Measurements from ENCODE around the gene KCNJ11.

Gene KCNJ11

GRCh38 chr11:17418444-17419081, 30.1 kb upstream of the KCNJ11 start:
- no peak overlapping the region for H3K9ac ChIP-seq (ENCODE audit: low read length)
- H3K4me3 ChIP-seq (ENCODE audit: low read length) = no peak overlapping the region
- H3K4me1 ChIP-seq (ENCODE audit: control insufficient read depth, low read depth, low read length) = peaks cover 2% of the 10 kb centered on the region
- no peaks in the 10 kb centered on the region for H3K36me3 ChIP-seq (ENCODE audit: control insufficient read depth, low read depth, low read length)
- no peaks in the 10 kb centered on the region for H3K27me3 ChIP-seq (ENCODE audit: control insufficient read depth, insufficient read depth, low read length)
- H3K9me3 ChIP-seq (ENCODE audit: control insufficient read depth, low read depth, low read length) = no peaks in the 10 kb centered on the region
- H3K27ac ChIP-seq (ENCODE audit: low read length) = no peak overlapping the region

- Histone ChIP-seq H3K27me3 (ENCODE audit: control insufficient read depth, insufficient read depth, low read length) (no peaks in the 10 kb centered on the region), H3K9me3 (ENCODE audit: control insufficient read depth, low read depth, low read length) (no peaks in the 10 kb centered on the region), H3K36me3 (ENCODE audit: control insufficient read depth, low read depth, low read length) (no peaks in the 10 kb centered on the region), H3K4me3 (ENCODE audit: low read length) (no peak overlapping the region), H3K9ac (ENCODE audit: low read length) (no peak overlapping the region), H3K4me1 (ENCODE audit: control insufficient read depth, low read depth, low read length) (peaks cover 8% of the 10 kb centered on the region), H3K27ac (ENCODE audit: low read length) (no peak overlapping the region)
These were observed 28.0 kb upstream of the KCNJ11 start for GRCh38 chr11:17416492-17416891.

GRCh38 chr11:17415523-17416104, 27.2 kb upstream of the KCNJ11 start:
- H3K4me1 ChIP-seq (ENCODE audit: control insufficient read depth, low read depth, low read length) = peaks cover 6% of the 10 kb centered on the region
- H3K27me3 ChIP-seq (ENCODE audit: control insufficient read depth, insufficient read depth, low read length) = no peaks in the 10 kb centered on the region
- H3K9ac ChIP-seq (ENCODE audit: low read length) = no peak overlapping the region
- H3K27ac ChIP-seq (ENCODE audit: low read length) = no peak overlapping the region
- H3K36me3 ChIP-seq (ENCODE audit: control insufficient read depth, low read depth, low read length) = no peaks in the 10 kb centered on the region
- H3K4me3 ChIP-seq (ENCODE audit: low read length) = no peak overlapping the region
- no peaks in the 10 kb centered on the region for H3K9me3 ChIP-seq (ENCODE audit: control insufficient read depth, low read depth, low read length)

- H3K9me3 ChIP-seq (ENCODE audit: control insufficient read depth, low read depth, low read length) = no peaks in the 10 kb centered on the region
- H3K9ac ChIP-seq (ENCODE audit: low read length) = no peak overlapping the region
- no peak overlapping the region for H3K4me3 ChIP-seq (ENCODE audit: low read length)
- no peak overlapping the region for H3K27ac ChIP-seq (ENCODE audit: low read length)
- H3K36me3 ChIP-seq (ENCODE audit: control insufficient read depth, low read depth, low read length) = no peaks in the 10 kb centered on the region
- H3K27me3 ChIP-seq (ENCODE audit: control insufficient read depth, insufficient read depth, low read length) = no peaks in the 10 kb centered on the region
- peaks cover 6% of the 10 kb centered on the region for H3K4me1 ChIP-seq (ENCODE audit: control insufficient read depth, low read depth, low read length)
These were observed 26.5 kb upstream of the KCNJ11 start for GRCh38 chr11:17414992-17415391.

- no peaks in the 10 kb centered on the region for H3K27me3 ChIP-seq (ENCODE audit: control insufficient read depth, insufficient read depth, low read length)
- H3K9ac ChIP-seq (ENCODE audit: low read length) = no peak overlapping the region
- H3K4me1 ChIP-seq (ENCODE audit: control insufficient read depth, low read depth, low read length) = peaks cover 6% of the 10 kb centered on the region
- no peaks in the 10 kb centered on the region for H3K36me3 ChIP-seq (ENCODE audit: control insufficient read depth, low read depth, low read length)
- no peak overlapping the region for H3K4me3 ChIP-seq (ENCODE audit: low read length)
- no peak overlapping the region for H3K27ac ChIP-seq (ENCODE audit: low read length)
- no peaks in the 10 kb centered on the region for H3K9me3 ChIP-seq (ENCODE audit: control insufficient read depth, low read depth, low read length)
These were observed 25.9 kb upstream of the KCNJ11 start for GRCh38 chr11:17414317-17414737.

GRCh38 chr11:17413414-17414316, 25.2 kb upstream of the KCNJ11 start:
- Histone ChIP-seq H3K27me3 (ENCODE audit: control insufficient read depth, insufficient read depth, low read length) (no peaks in the 10 kb centered on the region), H3K9ac (ENCODE audit: low read length) (no peak overlapping the region), H3K27ac (ENCODE audit: low read length) (no peak overlapping the region), H3K9me3 (ENCODE audit: control insufficient read depth, low read depth, low read length) (no peaks in the 10 kb centered on the region), H3K4me3 (ENCODE audit: low read length) (no peak overlapping the region), H3K36me3 (ENCODE audit: control insufficient read depth, low read depth, low read length) (no peaks in the 10 kb centered on the region), H3K4me1 (ENCODE audit: control insufficient read depth, low read depth, low read length) (peaks cover 6% of the 10 kb centered on the region)

GRCh38 chr11:17412488-17413180, 24.2 kb upstream of the KCNJ11 start:
- Histone ChIP-seq H3K9ac (ENCODE audit: low read length) (no peak overlapping the region), H3K4me1 (ENCODE audit: control insufficient read depth, low read depth, low read length) (peaks cover 6% of the 10 kb centered on the region), H3K9me3 (ENCODE audit: control insufficient read depth, low read depth, low read length) (no peaks in the 10 kb centered on the region), H3K27me3 (ENCODE audit: control insufficient read depth, insufficient read depth, low read length) (no peaks in the 10 kb centered on the region), H3K36me3 (ENCODE audit: control insufficient read depth, low read depth, low read length) (no peaks in the 10 kb centered on the region), H3K27ac (ENCODE audit: low read length) (no peak overlapping the region), H3K4me3 (ENCODE audit: low read length) (no peak overlapping the region)

- Histone ChIP-seq H3K27me3 (ENCODE audit: control insufficient read depth, insufficient read depth, low read length) (no peaks in the 10 kb centered on the region), H3K4me1 (ENCODE audit: control insufficient read depth, low read depth, low read length) (peaks cover 6% of the 10 kb centered on the region), H3K27ac (ENCODE audit: low read length) (no peak overlapping the region), H3K36me3 (ENCODE audit: control insufficient read depth, low read depth, low read length) (no peaks in the 10 kb centered on the region), H3K4me3 (ENCODE audit: low read length) (no peak overlapping the region), H3K9me3 (ENCODE audit: control insufficient read depth, low read depth, low read length) (no peaks in the 10 kb centered on the region), H3K9ac (ENCODE audit: low read length) (no peak overlapping the region)
These were observed 23.0 kb upstream of the KCNJ11 start for GRCh38 chr11:17411418-17411817.

GRCh38 chr11:17410606-17411379, 22.3 kb upstream of the KCNJ11 start:
- H3K36me3 ChIP-seq (ENCODE audit: control insufficient read depth, low read depth, low read length) = no peaks in the 10 kb centered on the region
- H3K9ac ChIP-seq (ENCODE audit: low read length) = no peak overlapping the region
- peaks cover 6% of the 10 kb centered on the region for H3K4me1 ChIP-seq (ENCODE audit: control insufficient read depth, low read depth, low read length)
- H3K4me3 ChIP-seq (ENCODE audit: low read length) = no peak overlapping the region
- no peaks in the 10 kb centered on the region for H3K27me3 ChIP-seq (ENCODE audit: control insufficient read depth, insufficient read depth, low read length)
- H3K27ac ChIP-seq (ENCODE audit: low read length) = no peak overlapping the region
- no peaks in the 10 kb centered on the region for H3K9me3 ChIP-seq (ENCODE audit: control insufficient read depth, low read depth, low read length)

- H3K4me3 ChIP-seq (ENCODE audit: low read length) = no peak overlapping the region
- peaks cover 9% of the 10 kb centered on the region for H3K4me1 ChIP-seq (ENCODE audit: control insufficient read depth, low read depth, low read length)
These were observed 20.2 kb upstream of the KCNJ11 start for GRCh38 chr11:17408641-17409040.

GRCh38 chr11:17408026-17408425, 19.6 kb upstream of the KCNJ11 start:
- Histone ChIP-seq H3K4me3 (ENCODE audit: low read length) (no peak overlapping the region), H3K36me3 (ENCODE audit: control insufficient read depth, low read depth, low read length) (no peaks in the 10 kb centered on the region), H3K4me1 (ENCODE audit: control insufficient read depth, low read depth, low read length) (peaks cover 6% of the 10 kb centered on the region), H3K27ac (ENCODE audit: low read length) (no peak overlapping the region), H3K27me3 (ENCODE audit: control insufficient read depth, insufficient read depth, low read length) (no peaks in the 10 kb centered on the region), H3K9ac (ENCODE audit: low read length) (no peak overlapping the region), H3K9me3 (ENCODE audit: control insufficient read depth, low read depth, low read length) (no peaks in the 10 kb centered on the region)

More at GRCh38 chr11:17408641-17409040, 20.2 kb upstream of the KCNJ11 start:
- no peaks in the 10 kb centered on the region for H3K36me3 ChIP-seq (ENCODE audit: control insufficient read depth, low read depth, low read length)
- H3K27ac ChIP-seq (ENCODE audit: low read length) = no peak overlapping the region
- no peaks in the 10 kb centered on the region for H3K27me3 ChIP-seq (ENCODE audit: control insufficient read depth, insufficient read depth, low read length)
- no peak overlapping the region for H3K9ac ChIP-seq (ENCODE audit: low read length)
- no peaks in the 10 kb centered on the region for H3K9me3 ChIP-seq (ENCODE audit: control insufficient read depth, low read depth, low read length)

Data from iPS-18a (cell line).